OCI-M2 (cell line): Measurements from ENCODE around the gene DIP2C.

Experiments
- DNase-seq: peaks from one replicate; lab custom pipeline; 2025; ENCODE audit not compliant: unreplicated experiment; lab: John Stamatoyannopoulos, UW

The DIP2C gene

DNA sequence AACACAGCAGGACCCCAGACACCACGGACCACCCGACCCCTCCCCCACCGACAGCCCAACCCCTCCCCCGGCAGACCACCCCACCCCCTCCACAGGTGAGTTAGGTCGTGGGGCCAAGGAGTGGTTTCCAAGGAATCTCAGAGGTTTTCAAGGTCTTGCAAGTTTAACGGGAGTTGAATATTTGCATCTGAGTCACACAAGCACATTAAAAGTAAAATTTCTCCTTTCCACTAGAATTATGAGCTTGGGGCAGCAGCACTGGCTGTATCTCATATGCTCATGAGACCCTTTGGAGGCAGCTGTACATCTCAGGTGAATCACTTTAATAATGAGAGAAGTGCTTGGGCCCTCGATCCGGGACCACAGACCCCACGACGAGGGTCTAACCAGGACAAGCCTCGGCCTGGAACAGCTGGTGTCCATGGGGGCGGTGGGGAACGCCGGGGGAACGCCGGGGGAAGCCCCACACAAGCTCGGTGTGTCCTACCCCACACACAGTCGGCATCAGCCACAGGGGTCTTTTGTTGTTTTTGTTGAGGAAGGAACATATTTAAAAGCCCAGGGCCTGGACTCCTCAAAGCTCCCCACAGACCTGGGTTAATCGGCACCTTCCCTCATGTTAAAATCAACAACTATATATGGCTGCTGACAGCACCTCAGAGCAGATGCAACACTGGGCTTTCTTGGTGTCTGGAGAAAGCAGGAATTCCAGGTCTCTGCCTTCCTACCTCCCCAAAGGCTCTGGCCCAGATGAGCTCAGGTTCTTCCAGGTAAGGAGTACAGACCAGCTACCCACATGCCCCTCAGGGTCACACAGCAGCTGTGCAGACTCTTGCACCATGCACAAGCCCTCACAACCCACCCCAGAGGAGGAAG lies 130.3 kb downstream of the DIP2C start:
- DNase-seq = no peak

GRCh38 chr10:558364-558763 lies 131.1 kb downstream of the DIP2C start:
- DNase-seq = no peak

GRCh38 chr10:557792-558328 lies 131.6 kb downstream of the DIP2C start:
- no peak for DNase-seq

GRCh38 chr10:556971-557637 lies 132.4 kb downstream of the DIP2C start:
- DNase-seq = no peak

- DNase-seq = no peak
These were observed 133.7 kb downstream of the DIP2C start for GRCh38 chr10:555682-556350.

DNA sequence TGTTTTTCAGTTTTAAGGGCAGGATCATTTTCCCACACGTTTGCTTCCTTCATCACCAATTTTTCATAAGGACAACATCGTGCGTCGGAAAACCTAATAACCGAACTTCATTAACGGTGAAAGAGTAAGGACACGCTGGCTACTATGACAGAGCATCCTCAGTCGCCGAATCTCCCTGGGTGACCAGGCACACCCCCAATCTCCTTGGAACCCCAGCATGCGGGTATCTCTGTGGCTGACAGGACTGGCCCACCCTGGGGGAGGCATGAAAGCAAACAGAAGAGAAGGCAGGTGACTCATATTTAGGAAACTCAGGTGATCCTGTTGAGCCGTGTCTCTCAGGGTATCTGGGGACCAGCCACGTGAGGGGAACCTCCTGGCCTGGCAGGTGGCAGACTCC lies 134.2 kb downstream of the DIP2C start:
- no peak for DNase-seq

- no peak for DNase-seq
These were observed 135.2 kb downstream of the DIP2C start for GRCh38 chr10:554182-554848.

- DNase-seq = no peak
These were observed 136.2 kb downstream of the DIP2C start for GRCh38 chr10:553233-553632.

DNA sequence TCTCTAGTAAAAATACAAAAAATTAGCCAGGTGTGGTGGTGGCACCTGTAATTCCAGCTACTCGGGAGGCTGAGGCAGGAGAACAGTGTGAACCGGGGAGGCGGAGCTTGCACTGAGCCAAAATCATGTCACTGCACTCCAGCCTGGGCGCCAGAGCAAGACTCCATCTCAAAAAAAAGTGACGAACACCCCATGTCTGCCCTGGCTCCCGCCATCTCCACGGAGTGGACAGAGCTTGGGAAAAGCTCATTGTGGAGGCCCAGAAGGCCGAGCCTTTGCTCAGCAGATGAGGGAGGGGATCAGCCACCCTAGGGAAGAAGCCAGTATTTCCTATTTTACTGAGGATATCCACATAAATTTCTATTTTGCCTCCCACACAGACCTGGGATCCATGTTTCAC lies 136.8 kb downstream of the DIP2C start:
- no peak for DNase-seq

DNA sequence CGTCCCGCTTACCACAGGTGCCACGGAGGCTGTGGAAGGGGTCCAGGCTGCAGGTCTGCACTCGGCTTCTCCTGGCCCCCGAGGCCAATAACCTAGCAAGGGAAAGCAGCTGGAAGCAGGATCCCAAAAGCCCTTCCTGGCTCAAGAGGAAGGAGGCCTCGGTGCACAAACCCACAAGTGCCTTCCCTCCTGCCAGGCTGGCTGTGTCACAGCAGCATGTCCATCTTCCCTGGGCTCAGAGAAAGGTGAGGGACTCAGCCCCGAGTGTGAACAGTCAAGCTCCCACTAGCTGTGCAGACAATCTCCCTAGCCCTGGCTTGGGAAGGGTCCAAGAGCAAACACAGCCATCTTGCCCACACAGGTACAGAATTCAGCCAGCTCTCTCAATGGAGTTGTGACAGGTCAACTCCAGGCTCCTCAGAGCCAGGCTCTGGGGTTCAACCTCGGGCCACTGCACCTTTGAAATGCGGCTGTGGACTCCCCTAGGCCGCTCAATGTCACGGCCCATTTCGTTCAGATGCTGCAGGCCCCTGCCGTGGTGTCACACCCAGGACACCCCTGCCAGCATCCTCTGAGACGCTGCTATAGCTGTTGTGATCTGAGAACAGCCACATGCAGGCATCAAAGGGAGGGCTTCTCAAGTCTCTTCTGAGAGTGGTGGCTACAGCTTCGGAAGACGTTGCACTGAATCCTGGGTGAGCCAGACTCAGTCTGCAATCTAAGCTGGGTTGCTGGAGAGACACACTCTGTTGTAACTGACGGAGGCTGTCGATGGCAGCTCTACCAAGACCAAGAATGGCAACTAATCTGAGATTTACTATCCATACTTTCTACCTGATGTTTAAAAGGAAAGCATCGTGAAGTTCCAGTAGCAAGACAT lies 137.9 kb downstream of the DIP2C start:
- no peak for DNase-seq

DNA sequence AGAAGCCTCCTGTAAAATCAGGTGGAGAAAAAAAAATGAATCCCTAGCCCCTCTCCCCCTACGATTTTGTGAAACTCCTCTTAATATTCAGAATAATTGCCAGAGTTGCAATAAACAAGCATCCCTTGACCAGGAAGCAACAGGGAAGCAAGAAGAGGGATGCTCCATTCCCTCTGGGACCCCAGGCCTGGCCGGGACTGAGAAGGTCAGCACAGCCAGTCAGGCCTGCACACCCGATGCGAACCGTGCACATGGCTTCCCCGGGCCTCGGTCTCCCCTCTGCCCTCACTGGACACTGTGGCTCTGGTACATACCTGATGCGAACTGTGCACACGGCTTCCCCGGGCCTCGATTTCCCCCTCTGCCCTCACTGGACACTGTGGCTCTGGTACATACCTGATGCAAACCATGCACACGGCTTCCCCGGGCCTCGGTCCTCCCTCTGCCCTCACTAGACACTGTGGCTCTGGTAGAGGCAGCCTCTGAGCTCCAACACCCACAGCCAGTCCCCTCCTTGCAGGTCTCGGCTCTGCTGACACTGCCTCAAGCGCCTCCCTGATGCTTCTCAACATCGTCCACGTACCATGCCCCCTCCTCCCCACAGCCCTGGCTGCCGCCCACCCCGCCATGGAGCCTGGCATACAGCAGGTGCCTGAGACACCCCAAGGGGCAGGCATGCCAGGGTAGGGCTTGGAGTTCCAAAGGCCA lies 138.6 kb downstream of the DIP2C start:
- DNase-seq = no peak

- DNase-seq = no peak
These were observed 140.1 kb downstream of the DIP2C start for GRCh38 chr10:549391-549790.

DNA sequence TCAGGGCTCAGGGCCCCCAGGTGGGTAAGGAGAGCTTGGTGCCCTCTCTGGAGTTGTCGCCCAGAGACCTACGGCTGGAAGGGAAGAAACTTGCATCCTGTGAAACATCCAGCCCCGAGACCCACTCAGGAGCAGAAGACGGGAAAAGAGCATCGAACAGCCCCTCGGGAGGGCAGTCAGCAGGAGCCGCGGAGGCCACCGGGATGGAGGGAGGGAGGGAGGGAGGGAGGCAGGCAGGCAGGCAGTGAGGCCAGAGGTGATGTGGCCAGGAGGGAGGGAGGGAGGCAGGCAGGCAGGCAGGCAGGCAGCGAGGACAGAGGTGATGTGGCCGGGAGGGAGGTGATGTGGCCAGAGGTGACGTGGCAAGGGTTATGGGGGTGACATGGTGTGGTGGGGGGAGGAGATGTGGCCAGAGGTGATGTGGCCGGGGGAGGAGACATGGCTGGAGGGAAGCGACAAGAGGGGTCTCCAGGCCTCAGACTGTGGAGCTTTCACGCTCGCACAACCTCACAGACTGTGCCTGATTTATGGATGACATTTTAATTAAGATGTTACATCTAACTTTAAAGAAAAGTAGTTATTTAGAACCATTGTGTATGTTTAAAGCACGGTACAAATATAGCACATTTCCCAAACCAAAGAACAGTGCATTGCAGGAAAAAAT lies 141.1 kb downstream of the DIP2C start:
- no peak for DNase-seq

GRCh38 chr10:547591-548081 lies 141.8 kb downstream of the DIP2C start:
- DNase-seq = no peak

DNA sequence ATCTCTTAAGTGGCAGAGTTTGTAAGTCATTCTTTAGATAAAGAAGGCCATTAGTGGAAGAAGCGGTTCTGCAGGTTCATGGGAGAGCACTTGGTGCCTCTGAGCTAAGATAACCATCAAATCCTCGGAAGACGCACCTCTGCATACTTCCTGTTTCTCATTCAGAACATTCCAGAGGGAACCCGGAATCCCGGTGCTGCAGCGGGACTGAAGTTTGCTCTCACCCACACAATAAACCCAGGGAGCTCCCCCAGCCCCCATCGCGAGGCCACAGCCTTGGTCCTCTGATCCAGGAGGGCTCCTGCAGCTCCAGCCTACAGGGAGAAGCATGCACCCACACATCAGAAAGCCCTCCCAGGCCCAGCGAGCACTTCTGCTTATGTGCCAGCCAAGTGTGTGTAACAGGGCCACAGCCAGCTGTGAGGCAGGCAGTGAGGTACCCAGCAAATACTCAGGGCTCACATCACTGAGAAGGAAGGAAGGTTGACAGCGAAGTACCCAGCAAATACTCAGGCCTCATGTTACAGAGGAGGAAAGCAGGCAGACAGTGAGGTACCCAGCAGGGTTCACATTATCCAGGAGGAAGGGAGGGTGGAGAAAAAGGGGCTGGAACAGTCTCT lies 142.4 kb downstream of the DIP2C start:
- DNase-seq = no peak

GRCh38 chr10:546451-546850 lies 143.0 kb downstream of the DIP2C start:
- DNase-seq = no peak

DNA sequence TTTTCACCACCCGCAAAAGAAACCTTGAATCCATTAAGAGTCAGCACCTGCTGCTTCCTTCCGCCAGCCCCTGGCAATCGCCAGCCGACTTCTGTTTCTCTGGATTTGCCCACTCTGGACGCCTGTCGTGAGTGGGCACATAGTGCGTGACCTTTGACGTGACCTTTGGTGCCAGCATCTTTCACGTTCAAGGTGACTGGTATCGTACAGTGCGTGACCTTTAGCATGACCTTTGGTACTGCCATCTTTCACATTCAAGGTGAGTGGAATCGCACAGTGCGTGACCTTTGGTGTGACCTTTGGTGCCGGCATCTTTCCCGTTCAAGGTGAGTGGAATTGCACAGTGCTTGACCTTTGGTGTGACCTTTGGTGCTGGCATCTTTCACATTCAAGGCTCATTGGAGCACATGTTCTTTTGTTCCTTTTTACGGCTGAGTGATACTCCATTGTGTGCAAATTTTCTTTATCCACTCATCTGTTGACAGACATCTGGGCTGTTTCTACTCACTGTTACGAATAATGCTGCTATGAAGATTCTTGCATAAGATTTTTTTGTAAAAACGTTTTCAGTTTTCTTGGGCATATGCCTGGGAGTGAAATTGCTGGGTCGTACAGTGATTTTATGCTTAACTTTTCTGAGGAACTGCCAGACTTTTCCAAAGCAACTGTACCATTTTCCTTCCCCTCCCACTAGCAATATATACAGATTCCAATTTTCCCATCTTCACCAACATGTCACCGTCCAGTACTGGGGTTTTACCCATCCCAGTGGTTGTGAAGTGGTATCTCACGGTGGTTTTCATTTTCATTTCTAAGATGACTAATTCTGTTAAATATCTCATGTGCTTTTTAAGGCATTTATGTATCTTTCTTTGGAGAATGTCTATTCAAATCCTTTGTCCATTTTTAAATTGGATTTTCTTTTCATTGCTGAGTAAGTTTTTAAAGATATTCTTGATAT lies 145.3 kb downstream of the DIP2C start:
- no peak for DNase-seq
